HG03196 (cell line): Measurements from ENCODE around the gene WDR33.
"Not testable (repeated sequence)": the region's sequence is repeated elsewhere in the genome, so short reads cannot be mapped to it uniquely, and the experiment has no call there.

ENCODE experiments used
- ATAC-seq: cut with Tn5 transposase; IDR thresholded peaks from one replicate; pipeline ENCODE4 v1.9.1; 2021; ENCODE audit not compliant: unreplicated experiment

Gene WDR33

DNA sequence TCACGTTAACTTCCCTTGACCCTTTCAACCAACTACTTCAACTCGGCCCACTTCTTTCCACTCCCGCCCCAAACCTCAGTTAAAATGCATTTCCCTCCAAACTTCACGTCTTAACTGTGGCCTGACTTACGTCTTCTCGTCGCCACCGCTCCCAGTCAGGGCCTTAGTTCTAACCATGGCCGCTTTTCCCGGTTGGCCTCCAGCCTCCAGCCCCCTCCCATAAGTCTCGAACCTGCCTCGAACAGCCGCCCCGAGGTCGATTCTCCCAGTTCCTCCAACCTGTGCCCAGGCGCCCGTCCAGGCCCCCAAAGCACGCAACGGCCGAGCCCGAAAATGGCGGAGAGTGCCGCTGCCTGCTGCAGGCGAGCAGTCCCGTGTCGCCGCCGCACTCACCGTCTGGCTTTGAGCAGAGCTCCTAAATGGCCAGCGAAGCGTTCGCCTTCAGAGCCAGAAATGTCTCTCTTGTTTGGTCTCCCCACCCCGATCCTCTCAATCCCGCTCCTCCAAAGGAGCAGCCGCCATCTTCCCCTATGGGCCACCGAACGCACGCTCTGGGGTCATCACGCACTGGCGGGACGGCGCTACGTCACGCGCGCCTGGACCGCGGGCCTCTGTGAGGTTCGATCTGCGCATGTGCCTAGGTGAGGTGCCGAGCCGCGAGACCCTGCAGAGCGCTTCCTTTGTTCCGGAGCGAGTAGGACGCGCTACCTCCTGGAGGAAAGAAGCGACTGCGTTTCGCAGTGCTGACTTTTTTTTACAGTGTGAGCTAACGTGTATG is at the start of gene WDR33:
Gene WDR33, minus strand, starts transcription at position 553 of the 778 bp plus-strand sequence. CDS start 40,190 bp downstream, outside the sequence.
- ATAC-seq: peak; percentile 96

DNA sequence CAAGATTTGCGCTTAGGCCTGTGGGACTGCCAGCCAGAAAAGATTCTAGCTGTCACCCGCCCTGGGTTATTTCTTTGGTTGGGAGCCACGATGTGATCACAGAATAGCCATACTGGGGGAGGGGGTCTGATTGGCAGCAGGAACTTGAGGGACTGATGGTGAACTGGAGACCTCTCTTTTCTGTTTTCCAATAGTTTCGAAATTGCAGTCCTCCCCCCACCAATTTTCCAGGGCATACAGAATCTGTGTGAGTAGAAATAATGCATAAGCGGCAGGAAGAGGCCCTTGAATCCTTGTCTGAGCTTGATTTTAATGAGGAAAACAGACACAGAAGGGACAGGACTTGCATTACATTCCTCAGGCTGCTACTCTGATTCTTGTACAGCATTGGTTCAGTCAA is 49.2 kb upstream of the WDR33 start:
- no peak for ATAC-seq

DNA sequence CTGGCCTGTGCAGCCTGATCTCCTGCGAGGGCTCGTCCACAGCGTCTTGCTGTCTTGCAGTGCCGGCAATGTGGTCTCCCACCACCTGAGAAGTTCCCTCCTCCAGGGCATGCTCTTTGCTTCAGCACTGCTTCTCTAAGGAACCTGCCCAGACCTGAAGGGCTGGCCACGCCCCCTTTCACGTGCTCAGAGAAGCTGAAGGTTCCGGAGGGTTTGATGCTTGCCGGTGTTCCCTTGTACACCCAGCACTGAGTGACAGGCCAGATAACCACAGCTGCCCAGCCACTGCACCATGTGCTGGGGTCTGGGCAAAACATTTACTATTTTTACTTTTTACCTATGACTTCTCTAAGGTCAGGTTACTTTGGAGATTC is 48.7 kb upstream of the WDR33 start:
- no peak for ATAC-seq

DNA sequence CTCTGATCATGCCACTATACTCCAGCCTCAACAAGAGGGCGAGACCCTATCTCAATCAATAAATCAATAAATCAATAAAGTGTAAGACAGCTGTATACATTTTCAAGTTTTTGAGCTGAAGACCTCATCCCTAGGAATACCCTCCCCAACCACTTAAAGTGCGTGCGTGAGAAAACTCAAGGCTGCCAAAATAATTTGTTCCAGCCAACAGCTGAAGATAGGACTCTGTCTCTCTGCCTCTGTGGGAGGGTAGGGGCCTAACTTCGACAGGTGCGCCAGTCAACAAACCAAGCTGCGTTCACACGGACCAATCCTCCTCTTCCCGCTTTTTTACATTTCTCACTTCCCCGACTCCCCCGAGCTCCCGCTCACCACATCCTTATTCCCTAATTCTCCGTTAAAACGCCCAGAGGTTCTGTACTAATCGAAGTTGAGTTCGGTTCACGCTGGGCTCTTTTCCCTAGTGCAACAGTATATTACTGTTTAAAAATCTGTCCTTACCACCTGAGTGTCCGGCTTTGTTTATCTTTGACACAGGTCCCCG is 46.4 kb upstream of the WDR33 start:
- ATAC-seq: peak; percentile 19

DNA sequence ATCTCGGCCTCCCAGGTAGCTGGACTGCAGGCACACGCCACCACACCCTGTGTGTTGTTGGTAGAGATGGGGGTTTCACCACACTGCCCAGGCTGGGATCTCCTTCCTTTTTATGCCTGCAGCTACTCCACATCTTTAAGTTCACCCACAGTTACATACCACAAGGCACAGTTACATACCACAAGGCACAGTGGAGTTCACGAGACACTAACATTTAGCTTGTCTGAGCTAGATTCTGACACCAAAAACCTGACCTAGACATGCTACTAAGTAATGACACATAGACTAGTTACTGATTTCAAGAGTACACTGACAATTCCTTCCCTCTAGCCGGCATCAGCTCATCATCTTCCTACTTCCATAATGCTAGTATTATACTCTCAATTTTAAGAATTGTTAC is 42.7 kb upstream of the WDR33 start:
- ATAC-seq: no peak

DNA sequence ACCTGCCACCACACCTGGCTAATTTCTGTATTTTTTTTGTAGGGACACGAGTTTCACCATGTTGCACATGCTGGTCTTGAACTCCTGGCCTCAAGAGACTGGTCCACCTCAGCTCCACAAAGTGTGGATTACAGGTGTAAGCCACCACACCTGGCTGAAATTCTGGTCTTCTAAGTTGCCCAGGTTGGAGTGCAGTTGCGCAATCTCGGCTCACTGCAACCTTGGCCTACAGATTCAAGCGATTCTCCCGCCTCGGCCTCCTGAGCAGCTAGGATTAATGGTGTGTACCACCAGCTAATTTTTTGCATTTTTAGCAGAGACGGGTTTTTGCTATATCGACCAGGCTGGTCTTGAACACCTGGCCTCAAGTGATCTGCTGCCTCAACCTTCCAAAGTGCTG is 41.4 kb upstream of the WDR33 start:
- ATAC-seq: no peak

DNA sequence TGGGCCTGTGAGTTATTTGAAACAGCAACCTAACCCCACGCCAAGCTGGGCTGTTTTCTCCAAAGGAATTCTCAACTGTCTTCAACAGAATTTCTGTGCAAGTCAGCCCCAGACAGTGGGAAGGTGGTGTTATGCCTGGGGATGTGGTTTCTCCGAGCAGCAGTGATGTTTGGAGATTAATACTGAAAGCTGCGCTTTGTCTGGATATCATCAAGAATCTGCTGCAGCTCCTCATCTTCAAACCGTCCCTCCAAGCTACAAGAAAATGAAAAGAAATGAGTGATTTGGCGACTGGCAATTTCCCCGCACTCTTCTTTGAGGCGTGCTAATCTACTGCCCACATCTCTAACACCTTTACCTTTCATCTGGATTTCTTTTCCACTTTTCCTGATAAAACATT is 37.0 kb upstream of the WDR33 start:
- ATAC-seq: no peak

DNA sequence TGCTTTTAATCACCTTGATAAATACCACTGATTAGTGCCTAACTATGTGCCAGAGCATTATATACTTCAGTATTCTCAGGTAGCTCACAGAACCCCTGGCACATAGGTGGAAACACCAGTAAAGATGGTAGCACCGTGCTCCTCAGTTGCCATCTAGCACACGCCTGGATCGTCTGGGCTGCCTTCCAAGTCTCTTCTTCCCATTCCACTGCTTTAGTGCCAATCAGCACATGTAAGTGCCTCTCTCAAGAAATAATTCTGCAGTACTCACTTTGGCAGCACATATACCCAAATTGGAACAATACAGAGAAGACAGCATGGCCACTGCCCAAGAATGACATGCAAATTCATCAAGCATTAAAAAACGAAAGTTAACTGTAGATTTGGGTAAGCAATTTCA is 34.0 kb upstream of the WDR33 start:
- no peak for ATAC-seq

DNA sequence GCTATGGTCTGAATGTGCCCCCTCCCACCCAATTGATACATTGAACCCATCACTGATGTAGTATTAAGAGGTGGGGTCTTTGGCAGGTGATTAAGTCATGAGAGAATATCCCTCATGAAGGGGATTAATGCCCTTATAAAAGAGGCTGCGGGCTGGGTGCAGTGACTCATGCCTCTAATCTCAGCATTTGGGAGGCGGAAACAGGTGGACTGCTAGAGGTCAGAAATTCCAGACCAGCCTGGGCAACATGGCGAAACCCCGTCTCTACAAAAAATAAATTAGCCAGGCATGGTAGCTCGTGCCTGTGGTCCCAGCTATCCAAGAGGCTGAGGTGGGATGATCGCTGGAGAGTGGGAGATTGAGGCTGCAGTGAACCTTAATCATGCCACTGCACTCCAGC is 32.7 kb upstream of the WDR33 start:
- no peak for ATAC-seq

DNA sequence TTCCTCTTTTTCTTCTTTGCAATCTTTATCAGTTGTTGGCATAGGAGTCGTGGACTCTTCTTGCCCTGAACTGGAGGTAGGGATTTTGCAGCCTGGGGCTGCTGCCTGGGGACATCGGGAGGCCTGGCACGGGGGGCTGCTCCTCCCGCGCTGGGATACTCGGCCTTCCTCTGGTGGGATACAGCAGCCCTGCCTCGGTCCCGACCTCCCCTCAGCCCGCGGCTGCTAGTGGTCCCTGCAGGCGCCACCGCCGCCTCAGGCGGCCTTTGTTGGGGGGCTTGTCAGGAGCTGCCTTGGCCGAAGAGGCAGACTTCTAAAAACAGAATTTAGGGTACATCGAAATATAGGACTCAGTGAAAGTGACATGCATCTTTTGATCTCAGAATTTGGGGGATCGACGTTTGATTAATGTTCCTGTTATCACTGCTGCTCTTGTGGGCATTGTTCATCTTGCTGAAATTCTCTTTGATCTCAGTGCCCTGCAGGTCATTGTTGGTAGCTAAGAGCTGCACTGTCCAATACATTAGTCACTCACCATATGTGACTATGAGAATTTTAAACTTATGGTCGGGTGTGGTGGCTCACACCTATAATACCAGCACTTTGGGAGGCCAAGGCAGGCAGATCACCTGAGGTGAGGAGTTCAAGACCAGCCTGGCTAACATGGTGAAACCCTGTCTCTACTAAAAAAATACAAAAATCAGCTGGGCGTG is 30.7 kb upstream of the WDR33 start:
- ATAC-seq: no peak

DNA sequence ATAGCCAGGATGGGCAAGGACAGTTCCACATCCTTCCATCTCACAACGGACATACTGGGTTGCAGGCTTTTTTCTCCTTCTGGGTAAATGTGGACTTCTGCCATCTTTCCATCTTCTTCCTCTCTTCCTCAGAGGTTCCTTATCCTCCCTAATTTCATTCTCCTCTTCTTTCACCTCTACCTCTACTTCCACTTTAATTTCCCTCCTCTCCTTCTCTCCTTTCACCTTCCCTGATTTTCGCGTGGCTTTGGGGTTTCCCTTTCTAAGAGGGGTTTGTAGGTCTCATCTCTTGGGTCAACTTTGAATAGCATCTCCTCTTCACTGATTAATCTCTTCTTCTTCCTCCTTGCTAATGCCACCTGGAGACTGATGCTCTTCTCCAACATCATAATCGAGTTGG is 29.9 kb upstream of the WDR33 start:
- no peak for ATAC-seq

DNA sequence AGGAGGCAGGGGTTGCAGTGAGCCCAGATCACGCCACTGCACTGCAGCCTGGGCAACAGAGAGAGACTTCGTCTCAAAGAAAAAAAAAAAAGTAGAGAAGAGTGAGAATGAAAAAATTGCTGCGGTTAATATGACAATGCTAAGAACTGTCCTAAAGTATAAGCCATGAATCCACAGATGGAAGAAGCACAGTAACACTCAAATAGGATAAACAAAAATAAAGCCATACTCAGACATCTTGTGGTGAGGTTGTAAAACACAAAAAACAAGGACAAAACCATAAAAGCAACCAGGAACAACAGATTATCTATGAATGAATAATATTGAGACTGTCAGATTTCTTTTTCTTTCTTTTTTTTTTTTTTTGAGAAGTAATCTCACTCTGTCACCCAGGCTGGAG is 24.0 kb upstream of the WDR33 start:
- no peak for ATAC-seq

DNA sequence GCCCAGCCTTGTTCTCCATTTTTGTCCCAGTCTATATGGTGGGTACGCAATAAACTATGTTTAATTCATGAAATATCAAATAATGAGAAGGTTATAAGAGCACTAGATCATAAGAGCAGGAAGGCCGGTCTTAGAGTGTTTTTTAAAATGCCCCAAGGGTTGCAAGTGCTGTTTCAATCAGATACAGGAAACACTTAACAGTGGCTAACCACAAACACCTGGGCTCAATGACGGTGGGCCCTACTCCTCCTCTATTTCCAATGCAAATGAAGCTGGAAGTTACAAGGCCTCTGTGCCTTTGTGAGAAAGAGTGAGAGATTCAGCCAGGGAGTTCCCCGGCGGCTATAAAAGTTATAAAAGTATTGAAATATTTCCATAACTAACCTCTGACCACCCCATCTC is 18.9 kb upstream of the WDR33 start:
- ATAC-seq: peak; percentile 96

DNA sequence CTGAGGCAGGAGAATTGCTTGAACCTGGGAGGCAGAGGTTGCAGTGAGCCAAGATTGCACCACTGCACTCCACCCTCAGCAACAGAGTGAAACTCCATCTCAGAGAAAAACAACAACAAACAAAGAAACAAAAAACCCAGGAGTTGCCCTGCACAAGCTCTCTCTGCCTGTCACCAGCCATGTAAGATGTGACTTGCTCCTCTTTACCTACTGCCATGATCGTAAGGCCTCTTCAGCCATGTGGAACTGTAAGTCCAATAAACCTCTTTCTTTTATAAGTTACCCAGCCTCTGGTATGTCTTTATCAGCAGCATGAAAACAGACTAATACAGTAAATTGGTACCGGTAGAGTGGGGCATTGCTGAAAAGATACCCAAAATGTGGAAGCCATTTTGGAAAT is 15.7 kb upstream of the WDR33 start:
- not testable (repeated sequence) for ATAC-seq

DNA sequence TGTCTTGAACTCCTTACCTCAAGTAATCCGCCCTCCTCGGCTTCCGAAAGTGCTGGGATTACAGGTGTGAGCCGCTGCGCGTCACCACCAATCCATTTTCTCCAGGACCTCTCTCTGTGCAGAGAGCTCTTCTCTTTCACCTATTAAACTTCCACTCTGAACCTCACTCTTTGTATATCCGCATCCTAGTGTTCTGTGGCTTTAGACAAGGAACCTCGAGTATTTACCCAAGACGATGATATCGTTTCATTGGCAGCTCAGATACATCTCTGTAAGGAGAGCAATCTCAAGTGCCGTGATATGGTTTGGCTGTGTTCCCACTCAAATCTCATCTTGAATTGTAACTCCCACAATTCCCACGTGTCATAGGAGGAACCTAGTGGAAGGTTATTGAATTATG is 15.1 kb upstream of the WDR33 start:
- no peak for ATAC-seq

DNA sequence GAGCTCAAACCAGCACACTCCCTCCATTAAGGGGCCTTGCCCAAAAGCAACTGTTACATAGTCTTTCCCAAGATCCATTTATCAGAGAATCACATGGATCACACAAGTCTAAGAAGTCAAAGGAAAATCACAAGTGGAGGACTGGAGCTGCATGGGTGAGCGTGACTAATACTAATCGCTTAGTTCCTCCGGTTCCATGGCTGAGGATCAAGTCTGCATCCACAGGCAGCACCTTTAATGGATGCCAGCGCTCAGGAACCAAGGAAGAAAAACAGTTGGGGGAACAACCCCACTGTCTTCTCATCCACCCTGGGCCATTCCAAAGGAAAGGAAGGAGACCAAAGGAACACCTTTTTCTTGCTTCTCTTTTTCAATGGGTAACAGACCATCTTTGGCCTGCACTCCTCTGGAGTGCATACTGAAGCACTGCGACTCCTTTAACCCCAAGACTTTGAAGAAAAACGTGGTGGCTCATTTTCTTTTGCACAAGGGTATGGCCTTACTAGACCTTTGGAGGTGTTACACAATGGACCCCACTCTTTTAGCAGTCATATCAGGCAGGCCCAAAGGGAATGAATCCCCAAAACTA is 9.2 kb upstream of the WDR33 start:
- ATAC-seq: no peak

DNA sequence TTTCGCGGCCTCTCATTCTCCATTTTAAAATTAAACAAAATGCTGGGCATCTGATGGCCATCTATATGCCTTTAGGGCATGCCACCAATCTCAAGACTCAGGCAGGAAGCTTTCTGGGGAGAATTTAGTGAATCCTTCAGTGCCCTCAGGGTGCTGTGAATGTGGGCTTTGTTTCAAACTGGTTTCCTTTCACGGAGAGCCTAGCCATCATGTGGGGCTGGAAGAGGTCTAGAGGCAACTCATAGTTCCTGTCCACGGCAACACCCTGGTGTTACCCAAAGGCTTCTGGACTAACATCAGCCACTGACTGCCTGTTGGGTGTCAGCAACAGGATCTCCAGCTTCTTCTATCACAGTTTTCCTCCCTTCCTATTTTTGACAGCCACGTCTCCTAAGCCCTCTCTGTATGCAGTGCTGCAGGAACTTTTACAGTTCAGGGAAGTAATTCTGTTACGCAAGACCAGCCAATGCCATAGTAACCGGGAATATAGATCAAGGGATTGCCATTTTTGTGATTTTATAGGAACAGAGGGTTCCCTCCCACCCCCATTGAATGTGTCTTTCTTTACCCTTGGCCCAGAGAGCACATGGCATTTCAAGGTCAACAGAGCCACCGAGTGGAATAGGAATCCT is 7.9 kb upstream of the WDR33 start:
- no peak for ATAC-seq

DNA sequence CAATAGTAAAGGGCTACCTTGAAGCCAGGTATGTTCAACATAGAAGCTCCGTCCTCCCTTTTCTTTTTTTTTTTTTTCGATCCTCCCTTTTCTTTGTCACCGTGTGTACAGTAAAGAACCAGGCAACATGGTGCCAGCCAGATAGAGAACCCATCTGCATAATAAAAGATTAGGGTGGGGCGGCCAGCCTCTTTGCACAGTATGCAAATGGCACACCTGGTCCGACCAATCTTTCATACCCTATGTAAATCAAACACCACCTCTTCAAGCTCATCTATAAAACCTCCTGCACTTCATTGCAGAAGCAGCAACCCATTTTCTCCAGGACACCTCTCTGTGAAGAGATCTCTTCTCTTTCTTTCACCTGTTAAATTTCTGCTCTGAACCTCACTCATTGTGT is 7.3 kb upstream of the WDR33 start:
- ATAC-seq: no peak

DNA sequence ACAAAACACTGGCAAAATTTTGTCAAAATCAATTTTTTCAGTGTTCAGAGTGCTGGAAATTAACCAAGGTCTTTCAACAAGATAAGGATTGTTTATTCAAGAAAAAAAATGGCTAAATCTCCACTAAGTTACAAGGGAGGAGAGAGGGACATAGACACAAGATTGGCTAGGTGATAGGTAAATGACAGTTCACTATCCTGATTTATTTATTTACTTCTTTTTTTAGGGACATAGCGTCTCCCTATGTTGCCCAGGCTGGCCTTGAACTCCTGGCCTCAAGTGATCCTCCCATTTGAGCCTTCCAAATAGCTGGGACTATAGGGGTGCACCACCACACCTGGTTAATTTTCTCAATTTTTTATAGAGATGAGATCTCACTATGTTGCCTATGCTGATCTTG is 3.7 kb upstream of the WDR33 start:
- ATAC-seq: no peak

DNA sequence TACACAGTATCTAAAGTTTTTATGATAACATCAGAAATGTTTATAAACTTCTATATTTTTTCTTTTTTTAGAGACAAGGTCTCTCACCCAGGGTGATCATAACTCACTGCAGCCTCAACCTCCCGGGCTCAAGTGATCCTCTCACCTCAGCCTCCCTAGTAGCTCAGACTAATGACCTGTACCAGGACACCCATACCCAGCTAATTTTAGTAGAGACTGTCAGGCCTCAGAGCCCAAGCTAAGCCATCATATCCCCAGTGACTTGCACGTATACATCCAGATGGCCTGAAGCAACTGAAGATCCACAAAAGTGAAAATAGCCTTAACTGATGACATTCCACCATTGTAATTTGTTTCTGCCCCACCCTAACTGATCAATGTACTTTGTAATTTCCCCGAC is 1.5 kb upstream of the WDR33 start:
- not testable (repeated sequence) for ATAC-seq
